ENCODE results near the gene KRT27. TPM values are rescaled to one million over a fixed set of nuclear protein-coding genes. Genes with fewer than 3 reads are reported as not detected.

The KRT27 gene
- total and polyA plus RNA-seq, 9 of the 15 experiments (the other 6 are each of a cell fraction or from before 2014, with no cell fraction given) = 0.10 TPM; not detected in 8

DNA sequence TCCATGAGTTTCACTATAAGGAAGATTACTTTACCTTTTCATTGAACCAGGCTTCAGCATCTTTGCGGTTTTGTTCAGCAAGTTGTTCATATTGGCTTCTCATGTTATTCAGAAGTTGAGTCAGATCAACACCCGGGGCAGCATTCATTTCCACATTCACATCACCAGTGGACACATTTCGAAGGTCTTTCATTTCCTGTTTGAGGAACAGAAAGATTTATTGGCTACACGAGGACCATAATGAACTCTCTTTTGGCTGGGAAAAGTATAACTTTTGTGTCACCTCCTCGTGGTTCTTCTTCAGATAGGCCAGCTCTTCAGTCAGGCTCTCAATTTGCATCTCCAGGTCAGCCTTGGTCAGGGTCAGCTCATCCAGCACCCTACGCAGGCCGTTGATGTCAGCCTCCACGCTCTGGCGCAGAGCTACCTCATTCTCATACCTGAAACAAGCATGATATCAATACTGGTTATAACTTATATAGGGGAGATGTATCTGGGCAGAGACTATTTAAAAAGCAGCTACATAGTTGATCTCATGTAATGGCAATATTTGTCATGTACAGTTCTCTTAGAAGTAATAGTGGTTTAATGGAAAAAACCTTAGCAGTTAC is 38.0 kb upstream of the KRT27 start:
- ChIA-PET POLR2A (interaction anchor here (0.8 to 2.0 kb wide), 4 partner anchors 7 to 828 kb away, joined by 3 to 14 read pairs (median 4); no protein-coding TSS in a partner anchor), CTCF (ENCODE audit: low intra/inter-chr PET ratio) (no interaction called here)
- peak in 2 of 4 experiments; percentile 36 to 70 for DNase-seq (ENCODE audit: extremely low read depth in 1 of 4, low spot score in 3 of 4)
- TF ChIP-seq DMBX1 (CRISPR knock-in tag; IDR thresholded peaks at IDR 0.05; ENCODE audit: borderline replicate concordance) = peak; percentile 35; the same call in 1 of the 2 replicates
- TF ChIP-seq FOXA3 (CRISPR knock-in tag; conservative IDR thresholded peaks at IDR 0.05 in 1 of 2, IDR thresholded peaks at IDR 0.05 in 1 of 2) = 0 out of 4 replicates have a peak, but pooled peaks of 1 of the 2 experiments have one; percentile 17
- TF ChIP-seq, protein P1, sequence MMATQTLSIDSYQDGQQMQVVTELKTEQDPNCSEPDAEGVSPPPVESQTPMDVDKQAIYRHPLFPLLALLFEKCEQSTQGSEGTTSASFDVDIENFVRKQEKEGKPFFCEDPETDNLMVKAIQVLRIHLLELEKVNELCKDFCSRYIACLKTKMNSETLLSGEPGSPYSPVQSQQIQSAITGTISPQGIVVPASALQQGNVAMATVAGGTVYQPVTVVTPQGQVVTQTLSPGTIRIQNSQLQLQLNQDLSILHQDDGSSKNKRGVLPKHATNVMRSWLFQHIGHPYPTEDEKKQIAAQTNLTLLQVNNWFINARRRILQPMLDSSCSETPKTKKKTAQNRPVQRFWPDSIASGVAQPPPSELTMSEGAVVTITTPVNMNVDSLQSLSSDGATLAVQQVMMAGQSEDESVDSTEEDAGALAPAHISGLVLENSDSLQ (IDR thresholded peaks at IDR 0.05) = peak; percentile 46; the same call in 1 of the 2 replicates
- no peak for TF ChIP-seq CBFA2T2 (conservative IDR thresholded peaks at IDR 0.05)
- TF ChIP-seq MEF2A (IDR thresholded peaks at IDR 0.05; ENCODE audit: control insufficient read depth, low read depth, low read length) = no peak
- TF ChIP-seq PRPF4 (IDR thresholded peaks at IDR 0.05; ENCODE audit: insufficient read depth, low read depth, low read length, poor library complexity, severe bottlenecking) = no peak
- 0 out of 2 replicates have a peak, but pooled peaks have one; percentile 63 for TF ChIP-seq BRD4 (IDR thresholded peaks at IDR 0.05)
- TF ChIP-seq TBP (optimal IDR thresholded peaks at IDR 0.05; ENCODE audit: low read depth, low read length) = peak; percentile 17
- TF ChIP-seq ZNF175 (CRISPR knock-in tag; IDR thresholded peaks at IDR 0.05; ENCODE audit: low read depth) = peak; percentile 20; the same call in 1 of the 2 replicates
- no peak for TF ChIP-seq TEAD4 (IDR thresholded peaks at IDR 0.05; ENCODE audit: low read length)
- no peak for TF ChIP-seq TEAD4 (CRISPR knock-in tag; IDR thresholded peaks at IDR 0.05; ENCODE audit: borderline replicate concordance)
- TF ChIP-seq ZKSCAN1 (IDR thresholded peaks at IDR 0.05; ENCODE audit: low read depth, low read length) = no peak
- TF ChIP-seq CXXC5 (CRISPR knock-in tag; IDR thresholded peaks at IDR 0.05) = peak; percentile 48
- TF ChIP-seq ZBTB1 (CRISPR knock-in tag; IDR thresholded peaks at IDR 0.05; ENCODE audit: borderline replicate concordance, low read depth) = no peak
- TF ChIP-seq L3MBTL2 (IDR thresholded peaks at IDR 0.05) = peak; percentile 51; the same call in 1 of the 2 replicates
- TF ChIP-seq ZBTB7A (IDR thresholded peaks at IDR 0.05; ENCODE audit: borderline replicate concordance, control insufficient read depth, low read depth, low read length) = no peak
- TF ChIP-seq, protein P2, sequence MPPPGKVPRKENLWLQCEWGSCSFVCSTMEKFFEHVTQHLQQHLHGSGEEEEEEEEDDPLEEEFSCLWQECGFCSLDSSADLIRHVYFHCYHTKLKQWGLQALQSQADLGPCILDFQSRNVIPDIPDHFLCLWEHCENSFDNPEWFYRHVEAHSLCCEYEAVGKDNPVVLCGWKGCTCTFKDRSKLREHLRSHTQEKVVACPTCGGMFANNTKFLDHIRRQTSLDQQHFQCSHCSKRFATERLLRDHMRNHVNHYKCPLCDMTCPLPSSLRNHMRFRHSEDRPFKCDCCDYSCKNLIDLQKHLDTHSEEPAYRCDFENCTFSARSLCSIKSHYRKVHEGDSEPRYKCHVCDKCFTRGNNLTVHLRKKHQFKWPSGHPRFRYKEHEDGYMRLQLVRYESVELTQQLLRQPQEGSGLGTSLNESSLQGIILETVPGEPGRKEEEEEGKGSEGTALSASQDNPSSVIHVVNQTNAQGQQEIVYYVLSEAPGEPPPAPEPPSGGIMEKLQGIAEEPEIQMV (tag; conservative IDR thresholded peaks at IDR 0.05; ENCODE audit: low read depth) = 0 out of 2 replicates have a peak, but pooled peaks have one; percentile 53

More for the DNA sequence above, 38.0 kb upstream of the KRT27 start:
- H3K27me3 ChIP-seq (ENCODE audit: control insufficient read depth in 2 of 2, insufficient read depth in 2 of 2, low read length in 2 of 2) = no peaks in the 10 kb centered on the region
- no peaks in the 10 kb centered on the region for H3K9me3 ChIP-seq (replicated peaks; ENCODE audit: control insufficient read depth, insufficient read depth, low read depth, low read length)
- intact Hi-C loops (cut with micrococcal nuclease) = loop anchor here (1.0 kb wide), 1 partner anchor 8 kb away; no protein-coding TSS in a partner anchor
- peak overlapping the region; percentile 84 to 97 for H3K9ac ChIP-seq (ENCODE audit: insufficient read depth in 1 of 2, low read depth in 2 of 2, low read length in 2 of 2)
- H4K20me1 ChIP-seq (replicated peaks; ENCODE audit: control insufficient read depth, insufficient read depth, low read length) = no peaks in the 10 kb centered on the region
- H3K4me1 ChIP-seq (replicated peaks in 1 of 2; ENCODE audit: control insufficient read depth in 2 of 2, insufficient read depth in 2 of 2, low read length in 2 of 2) = peaks cover 18 to 39% of the 10 kb centered on the region in 2 experiments
- peak overlapping the region; percentile 35; the same call in 1 of the 2 replicates for H2AFZ ChIP-seq (ENCODE audit: low read depth, low read length)
- H3K27ac ChIP-seq (ENCODE audit: extremely low read depth, low read depth, low read length) = peak overlapping the region; percentile 99
- peaks cover 5% of the 10 kb centered on the region for H3K9me1 ChIP-seq (ENCODE audit: control insufficient read depth, insufficient read depth, low read length)
- WGBS (ENCODE audit: insufficient coverage, low coverage, missing lambda C conversion rate) = 2% methylated on average over 9 of the region's 9 CpGs
- H3K36me3 ChIP-seq (ENCODE audit: control insufficient read depth, insufficient read depth, low read length) = peaks cover 34% of the 10 kb centered on the region
- H3K79me2 ChIP-seq (ENCODE audit: control insufficient read depth, insufficient read depth, low read length) = peaks cover 75% of the 10 kb centered on the region
- FAIRE-seq (peak; percentile 35), ATAC-seq (peak; percentile 68)
- peak overlapping the region; percentile 92 for H3K4me2 ChIP-seq (ENCODE audit: insufficient read depth, low read length)
- no TSS peak for BruUV-seq (replicated peaks)
- in situ Hi-C loops (cut with MboI) = no loop called here
- H3K4me3 ChIP-seq = peak overlapping the region; percentile 67

All from K562 (cell line).